ENCODE measurements around the gene FZR1. TPM values are rescaled to one million over a fixed set of nuclear protein-coding genes. Genes with fewer than 3 reads are reported as not detected.

The FZR1 gene
- total RNA-seq, 1 experiment from 2014 or later, result 51.4 TPM

DNA sequence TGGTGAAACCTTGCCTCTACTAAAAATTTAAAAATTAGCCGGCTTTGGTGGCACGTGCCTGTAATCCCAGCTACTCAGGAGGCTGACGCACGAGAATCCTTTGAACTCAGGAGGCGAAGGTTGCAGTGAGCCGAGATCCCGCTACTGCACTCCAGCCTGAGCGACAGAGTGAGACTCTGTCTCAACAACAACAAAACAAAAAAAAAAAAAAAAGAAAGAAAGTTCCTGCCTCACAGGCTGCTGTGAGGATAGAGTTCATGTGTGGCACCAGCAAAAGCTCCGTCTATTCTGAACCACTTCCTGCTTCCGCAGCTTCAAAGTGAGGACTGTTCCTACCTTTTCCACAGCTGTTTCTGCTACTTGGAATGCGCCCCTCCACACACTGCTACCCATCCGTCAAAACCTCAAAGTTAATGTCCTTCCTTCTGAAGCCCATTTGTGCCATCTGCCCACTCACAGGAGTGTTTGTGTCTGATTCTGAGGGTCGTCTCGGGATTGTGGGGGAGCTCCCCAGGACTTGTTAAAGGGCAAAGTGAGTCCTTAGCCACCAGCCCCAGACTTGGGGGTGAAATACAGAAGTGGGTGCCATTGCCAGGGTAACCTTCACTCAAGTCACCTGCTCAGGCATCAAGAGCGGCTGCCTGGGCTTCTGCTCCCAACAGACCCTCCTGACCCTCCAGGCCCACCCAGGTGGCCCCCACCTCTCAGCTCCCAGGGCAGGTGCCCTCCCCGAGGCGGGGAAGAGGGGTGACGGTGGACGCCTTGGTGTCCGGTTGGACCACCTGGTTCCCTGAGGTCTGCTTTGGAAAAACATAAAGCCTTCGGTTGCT is 48.4 kb downstream of the FZR1 start:
- Histone ChIP-seq H2BK5ac (ENCODE audit: insufficient read length, low read length) (no peak overlapping the region), H2BK12ac (ENCODE audit: insufficient read length, low read depth, low read length) (no peak overlapping the region), H4K20me1 (ENCODE audit: control insufficient read depth, insufficient read depth, insufficient read length) (peaks cover 3% of the 10 kb centered on the region), H3K9me3 (ENCODE audit: control insufficient read depth, low read depth, low read length) (no peaks in the 10 kb centered on the region), H2AFZ (ENCODE audit: low read length) (no peak overlapping the region), H4K5ac (ENCODE audit: insufficient read length, low read depth, low read length) (no peak overlapping the region), H4K91ac (ENCODE audit: insufficient read length, low read depth, low read length) (no peak overlapping the region), H3K27ac (ENCODE audit: insufficient read length, low read depth, low read length) (no peak overlapping the region), H3K18ac (ENCODE audit: insufficient read length, low read depth, low read length) (no peak overlapping the region), H3K14ac (ENCODE audit: insufficient read depth, low read length) (no peak overlapping the region), H3K4ac (ENCODE audit: low read depth, low read length) (no peak overlapping the region), H2AK5ac (ENCODE audit: insufficient read length, low read length) (no peak overlapping the region), H2BK120ac (ENCODE audit: low read depth, low read length, poor library complexity, severe bottlenecking) (no peak overlapping the region), H3K79me2 (ENCODE audit: insufficient read depth, low read length) (no peaks in the 10 kb centered on the region), H2BK15ac (ENCODE audit: low read depth, low read length) (no peak overlapping the region), H3K4me1 (ENCODE audit: insufficient read depth, low read length) (no peaks in the 10 kb centered on the region), H3K27me3 (ENCODE audit: insufficient read depth, low read length) (no peaks in the 10 kb centered on the region; the same call in 1 of the 2 replicates), H3T11ph (ENCODE audit: low read length) (no peak overlapping the region), H2BK20ac (ENCODE audit: low read depth, low read length, poor library complexity, severe bottlenecking) (no peak overlapping the region), H3K9ac (ENCODE audit: extremely low read depth, insufficient read length, low read length) (no peak overlapping the region), H4K8ac (replicated peaks; ENCODE audit: insufficient read length, low read depth, low read length) (no peak overlapping the region), H3K56ac (ENCODE audit: insufficient read length, low read depth, low read length) (no peak overlapping the region), H3K23ac (ENCODE audit: insufficient read length, low read depth, low read length) (no peak overlapping the region), H3K23me2 (ENCODE audit: insufficient read length, low read depth, low read length, poor library complexity, severe bottlenecking) (peaks cover 8% of the 10 kb centered on the region), H3K79me1 (ENCODE audit: insufficient read depth, low read depth, low read length, poor library complexity, severe bottlenecking) (no peaks in the 10 kb centered on the region), H3K4me2 (ENCODE audit: insufficient read depth, insufficient read length, low read length) (no peak overlapping the region)
- peaks cover 12 to 15% of the 10 kb centered on the region in 2 experiments for H3K4me1 Mint-ChIP-seq
- no peak overlapping the region; a peak in 1 of 5 replicates for H3K4me3 Mint-ChIP-seq
- TF ChIP-seq, protein P1, sequence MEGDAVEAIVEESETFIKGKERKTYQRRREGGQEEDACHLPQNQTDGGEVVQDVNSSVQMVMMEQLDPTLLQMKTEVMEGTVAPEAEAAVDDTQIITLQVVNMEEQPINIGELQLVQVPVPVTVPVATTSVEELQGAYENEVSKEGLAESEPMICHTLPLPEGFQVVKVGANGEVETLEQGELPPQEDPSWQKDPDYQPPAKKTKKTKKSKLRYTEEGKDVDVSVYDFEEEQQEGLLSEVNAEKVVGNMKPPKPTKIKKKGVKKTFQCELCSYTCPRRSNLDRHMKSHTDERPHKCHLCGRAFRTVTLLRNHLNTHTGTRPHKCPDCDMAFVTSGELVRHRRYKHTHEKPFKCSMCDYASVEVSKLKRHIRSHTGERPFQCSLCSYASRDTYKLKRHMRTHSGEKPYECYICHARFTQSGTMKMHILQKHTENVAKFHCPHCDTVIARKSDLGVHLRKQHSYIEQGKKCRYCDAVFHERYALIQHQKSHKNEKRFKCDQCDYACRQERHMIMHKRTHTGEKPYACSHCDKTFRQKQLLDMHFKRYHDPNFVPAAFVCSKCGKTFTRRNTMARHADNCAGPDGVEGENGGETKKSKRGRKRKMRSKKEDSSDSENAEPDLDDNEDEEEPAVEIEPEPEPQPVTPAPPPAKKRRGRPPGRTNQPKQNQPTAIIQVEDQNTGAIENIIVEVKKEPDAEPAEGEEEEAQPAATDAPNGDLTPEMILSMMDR (conservative IDR thresholded peaks at IDR 0.05), result no peak
- no CpG with 5 or more reads among the region's 21 CpGs for WGBS (ENCODE audit: extremely low coverage, insufficient read length, low lambda C conversion rate)
- H3K9me3 Mint-ChIP-seq, result no peaks in the 10 kb centered on the region
- DNase-seq, result no peak
- H3K36me3 Mint-ChIP-seq (ENCODE audit: insufficient read depth in 1 of 3, low read depth in 3 of 3), result peaks cover 4 to 6% (median 5%) of the 10 kb centered on the region in 3 experiments; a peak in 3 of 7 replicates
- no peak overlapping the region for H3K27ac Mint-ChIP-seq
- H3K27me3 Mint-ChIP-seq (ENCODE audit: low read depth), result peaks cover 20% of the 10 kb centered on the region

All from H9 (cell line).